OCI-LY7 (cell line): Measurements from ENCODE around the gene IRF1.

ENCODE experiments used
- EZH2phosphoT487 ChIP-seq: fragments of 200-600 bp; sonication (generic); IDR thresholded peaks from 2 replicates; pipeline ENCODE4 v1.6.1; 2018; ENCODE audit warnings: low read depth, borderline replicate concordance, mild to moderate bottlenecking, mixed run types, antibody characterized with exemption, low read length, moderate library complexity, mixed read lengths
- TF ChIP-seq, protein P1 (sequence below): fragments of 200-600 bp; sonication (generic); conservative IDR thresholded peaks from 2 replicates; pipeline ENCODE4 v1.5.1; 2014; ENCODE audit warnings: mild to moderate bottlenecking, antibody characterized with exemption, low read length, moderate library complexity, mixed read lengths

GRCh38 chr5:132473668-132474067 is 16.9 kb downstream of the IRF1 start:
- TF ChIP-seq, protein P1, sequence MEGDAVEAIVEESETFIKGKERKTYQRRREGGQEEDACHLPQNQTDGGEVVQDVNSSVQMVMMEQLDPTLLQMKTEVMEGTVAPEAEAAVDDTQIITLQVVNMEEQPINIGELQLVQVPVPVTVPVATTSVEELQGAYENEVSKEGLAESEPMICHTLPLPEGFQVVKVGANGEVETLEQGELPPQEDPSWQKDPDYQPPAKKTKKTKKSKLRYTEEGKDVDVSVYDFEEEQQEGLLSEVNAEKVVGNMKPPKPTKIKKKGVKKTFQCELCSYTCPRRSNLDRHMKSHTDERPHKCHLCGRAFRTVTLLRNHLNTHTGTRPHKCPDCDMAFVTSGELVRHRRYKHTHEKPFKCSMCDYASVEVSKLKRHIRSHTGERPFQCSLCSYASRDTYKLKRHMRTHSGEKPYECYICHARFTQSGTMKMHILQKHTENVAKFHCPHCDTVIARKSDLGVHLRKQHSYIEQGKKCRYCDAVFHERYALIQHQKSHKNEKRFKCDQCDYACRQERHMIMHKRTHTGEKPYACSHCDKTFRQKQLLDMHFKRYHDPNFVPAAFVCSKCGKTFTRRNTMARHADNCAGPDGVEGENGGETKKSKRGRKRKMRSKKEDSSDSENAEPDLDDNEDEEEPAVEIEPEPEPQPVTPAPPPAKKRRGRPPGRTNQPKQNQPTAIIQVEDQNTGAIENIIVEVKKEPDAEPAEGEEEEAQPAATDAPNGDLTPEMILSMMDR: no peak
- TF ChIP-seq EZH2phosphoT487: no peak
